VCaP (cell line): Measurements from ENCODE around the gene ODAD3.
"Not testable (repeated sequence)": the region's sequence is repeated elsewhere in the genome, so short reads cannot be mapped to it uniquely, and the experiment has no call there.

Experiments used
- H3K27ac ChIP-seq: fragments of 450-650 bp; 2 replicates; pipeline ENCODE4 v1.5.1; 2017
- TF ChIP-seq, protein P1 (sequence below): fragments of 450-650 bp; conservative IDR thresholded peaks from 2 replicates; pipeline ENCODE4 v1.5.1; 2017; ENCODE audit warnings: mild to moderate bottlenecking, moderate library complexity

The ODAD3 gene

DNA sequence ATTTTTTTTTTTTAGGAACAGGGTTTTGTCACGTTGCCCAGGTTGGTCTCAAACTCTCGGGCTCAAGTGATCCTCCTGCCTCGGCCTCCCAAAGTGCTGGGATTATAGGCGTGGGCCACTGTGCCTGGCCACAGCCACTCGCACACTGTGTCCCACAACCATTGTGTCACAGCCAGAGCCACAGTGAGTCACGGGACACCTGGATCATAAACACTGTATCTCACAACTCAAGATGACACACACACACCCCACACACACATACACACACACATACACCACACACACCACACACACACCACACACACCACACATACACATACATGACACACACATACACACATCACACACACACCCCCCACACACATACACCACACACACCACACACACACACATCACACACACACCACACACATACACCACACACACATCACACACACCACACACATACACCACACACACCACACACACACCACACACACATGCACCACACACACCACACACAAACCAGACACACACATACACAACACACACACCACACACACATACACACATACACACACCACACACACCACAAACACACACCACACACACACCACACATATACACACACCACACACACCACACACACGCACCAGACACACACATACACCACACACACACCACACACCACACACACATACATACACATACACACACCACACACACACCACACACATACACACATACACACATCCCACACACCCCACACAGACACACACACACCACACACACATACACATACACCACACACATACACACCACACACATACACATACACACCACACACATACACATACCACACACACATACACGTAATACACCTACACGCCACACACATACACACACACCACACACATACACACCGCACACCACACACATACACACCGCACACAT is 29.7 kb upstream of the ODAD3 start:
- H3K27ac ChIP-seq: no peak overlapping the region
- TF ChIP-seq, protein P1, sequence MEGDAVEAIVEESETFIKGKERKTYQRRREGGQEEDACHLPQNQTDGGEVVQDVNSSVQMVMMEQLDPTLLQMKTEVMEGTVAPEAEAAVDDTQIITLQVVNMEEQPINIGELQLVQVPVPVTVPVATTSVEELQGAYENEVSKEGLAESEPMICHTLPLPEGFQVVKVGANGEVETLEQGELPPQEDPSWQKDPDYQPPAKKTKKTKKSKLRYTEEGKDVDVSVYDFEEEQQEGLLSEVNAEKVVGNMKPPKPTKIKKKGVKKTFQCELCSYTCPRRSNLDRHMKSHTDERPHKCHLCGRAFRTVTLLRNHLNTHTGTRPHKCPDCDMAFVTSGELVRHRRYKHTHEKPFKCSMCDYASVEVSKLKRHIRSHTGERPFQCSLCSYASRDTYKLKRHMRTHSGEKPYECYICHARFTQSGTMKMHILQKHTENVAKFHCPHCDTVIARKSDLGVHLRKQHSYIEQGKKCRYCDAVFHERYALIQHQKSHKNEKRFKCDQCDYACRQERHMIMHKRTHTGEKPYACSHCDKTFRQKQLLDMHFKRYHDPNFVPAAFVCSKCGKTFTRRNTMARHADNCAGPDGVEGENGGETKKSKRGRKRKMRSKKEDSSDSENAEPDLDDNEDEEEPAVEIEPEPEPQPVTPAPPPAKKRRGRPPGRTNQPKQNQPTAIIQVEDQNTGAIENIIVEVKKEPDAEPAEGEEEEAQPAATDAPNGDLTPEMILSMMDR: no peak

DNA sequence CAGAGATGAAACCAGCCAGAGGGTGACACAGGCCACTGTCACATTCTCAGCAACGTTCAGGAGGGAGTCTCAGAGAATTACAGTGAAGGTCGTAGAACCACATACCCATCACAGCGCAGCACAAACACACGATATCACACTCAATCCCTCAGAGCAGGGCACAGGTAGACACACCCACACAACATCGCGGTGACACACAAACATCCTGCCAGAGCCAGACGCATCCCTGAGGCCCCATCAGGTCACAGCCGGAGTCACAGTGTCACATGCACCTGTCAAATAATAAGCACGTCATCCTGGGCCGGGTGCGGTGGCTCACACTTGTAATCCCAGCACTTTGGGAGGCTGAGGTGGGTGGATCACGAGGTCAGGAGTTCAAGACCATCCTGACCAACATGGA is 28.5 kb upstream of the ODAD3 start:
- H3K27ac ChIP-seq: no peak overlapping the region
- TF ChIP-seq, protein P1: no peak

DNA sequence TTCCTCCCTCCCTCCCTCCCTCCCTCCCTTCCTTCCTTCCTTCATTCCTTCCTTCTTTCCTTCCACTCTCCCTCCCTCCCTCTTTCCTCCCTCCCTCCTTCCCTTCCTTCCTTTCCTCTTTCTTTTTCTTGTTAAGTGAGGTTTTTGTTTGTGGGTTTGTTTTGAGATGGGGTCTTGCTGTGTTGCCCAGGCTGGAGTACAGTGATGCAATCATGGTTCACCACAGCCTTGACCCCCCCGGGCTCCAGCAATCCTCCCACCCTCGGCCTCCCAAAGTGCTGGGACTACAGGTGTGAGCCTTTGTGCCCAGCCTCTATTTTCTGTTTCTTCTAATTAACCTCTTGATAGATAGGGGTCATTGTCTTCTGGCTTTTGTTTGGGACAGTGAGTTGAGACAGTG is 26.5 kb upstream of the ODAD3 start:
- H3K27ac ChIP-seq: no peak overlapping the region
- TF ChIP-seq, protein P1: no peak

DNA sequence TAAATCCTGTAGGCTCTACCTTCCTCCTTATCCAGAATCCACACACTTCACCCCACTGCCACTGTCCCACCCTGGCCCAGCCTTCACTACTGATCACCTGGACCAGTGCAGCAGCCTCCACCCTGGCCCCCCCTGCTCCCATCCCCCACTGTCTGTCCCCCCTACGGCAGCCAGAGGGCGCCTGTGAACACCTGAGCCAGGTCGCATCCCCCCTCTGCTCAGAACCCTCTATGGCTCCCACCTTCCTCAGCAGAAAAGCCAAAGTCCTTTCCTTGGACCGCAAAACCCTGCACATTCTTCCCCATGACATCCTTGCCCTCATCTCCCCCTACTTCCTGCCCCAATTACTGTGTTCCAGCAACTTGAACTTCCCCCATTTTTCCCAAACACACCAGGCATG is 25.3 kb upstream of the ODAD3 start:
- TF ChIP-seq, protein P1: 0 out of 2 replicates have a peak, but pooled peaks have one; percentile 28
- H3K27ac ChIP-seq: no peak overlapping the region

DNA sequence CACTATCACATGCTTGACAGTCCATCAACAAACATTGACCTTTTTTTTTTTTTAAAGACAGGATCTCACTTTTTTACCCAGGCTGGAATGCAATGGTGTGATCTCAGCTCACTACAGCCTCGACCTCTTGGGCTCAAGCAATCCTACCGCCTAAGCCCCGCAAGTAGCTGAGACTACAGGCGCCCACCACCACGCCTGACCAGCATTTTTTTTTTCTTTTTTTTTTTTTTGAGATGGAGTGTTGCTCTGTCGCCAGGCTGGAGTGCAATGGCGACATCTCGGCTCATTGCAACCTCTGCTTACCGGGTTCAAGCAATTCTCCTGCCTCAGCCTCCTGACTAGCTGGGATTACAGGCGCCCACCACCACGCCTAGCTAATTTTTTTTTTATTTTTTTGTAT is 24.0 kb upstream of the ODAD3 start:
- not testable (repeated sequence) for H3K27ac ChIP-seq

DNA sequence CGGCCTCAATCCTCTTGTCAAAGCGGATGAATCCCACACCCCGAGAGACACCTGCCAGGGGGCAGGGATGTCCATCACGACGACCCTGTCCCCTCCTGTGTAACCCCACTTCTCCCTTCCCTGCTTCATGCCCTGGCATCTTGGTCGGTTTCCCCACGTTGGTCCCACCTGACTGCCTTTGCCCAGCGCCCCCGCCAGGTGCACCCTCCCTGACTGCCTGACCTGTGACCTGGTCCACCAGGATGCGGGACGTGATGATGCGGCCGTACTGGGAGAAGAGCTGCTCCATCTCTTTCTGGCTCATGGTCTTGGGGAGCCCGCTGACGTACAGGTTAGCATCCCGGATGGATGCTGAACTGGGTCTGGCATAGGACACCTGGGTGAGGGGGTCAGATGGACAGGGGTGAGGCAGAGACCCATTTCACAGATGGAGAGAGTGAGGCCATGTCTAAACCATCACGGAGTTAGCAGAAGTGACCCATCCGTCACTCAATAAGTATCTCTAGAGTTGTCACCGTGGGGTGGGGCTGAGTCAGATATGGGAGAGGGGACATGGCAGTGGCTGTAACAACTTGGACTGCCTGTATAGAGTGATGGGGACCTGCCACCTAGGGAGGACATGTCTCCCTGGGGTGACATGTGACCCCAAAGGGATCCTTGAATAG is 23.4 kb upstream of the ODAD3 start:
- TF ChIP-seq, protein P1: no peak
- no peak overlapping the region for H3K27ac ChIP-seq

DNA sequence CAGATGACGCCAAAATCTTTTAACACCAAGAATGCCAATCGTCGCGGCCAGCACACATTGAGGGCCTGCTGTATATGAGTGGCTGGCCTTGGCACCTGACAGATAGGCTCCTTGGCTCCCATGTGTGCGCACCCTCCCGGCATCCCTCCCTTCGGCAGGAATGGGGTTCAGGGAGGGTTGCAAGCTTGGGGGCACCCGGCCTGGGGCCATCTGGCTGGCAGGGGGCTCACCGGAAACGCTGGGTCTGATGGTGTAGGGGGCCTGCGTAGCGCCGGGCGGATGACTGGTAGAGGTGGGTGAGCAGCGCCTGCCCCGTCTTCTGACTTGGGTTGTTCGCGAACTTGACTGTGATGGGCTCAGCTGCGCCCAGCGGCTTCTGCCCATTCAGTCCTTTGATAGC is 22.9 kb upstream of the ODAD3 start:
- H3K27ac ChIP-seq: no peak overlapping the region

More for the DNA sequence above, 22.9 kb upstream of the ODAD3 start:
- TF ChIP-seq, protein P1: no peak
